ENCODE measurements around the gene RAMP3.

The RAMP3 gene

GRCh38 chr7:45183711-45184210 is 26.2 kb downstream of the RAMP3 start:
- no peak overlapping the region for H2AFZ ChIP-seq (ENCODE audit: low read depth, low read length)
- no peaks in the 10 kb centered on the region for H3K9me3 ChIP-seq (ENCODE audit: insufficient read depth, low read length)
- H4K20me1 ChIP-seq (ENCODE audit: insufficient read depth, low read length): no peaks in the 10 kb centered on the region
- H3K4me3 ChIP-seq (ENCODE audit: low read length): no peak overlapping the region
- no peak overlapping the region for H3K4me2 ChIP-seq (ENCODE audit: low read length)
- TF ChIP-seq CTCF (IDR thresholded peaks at IDR 0.05; ENCODE audit: low read depth, low read length) (no peak), EZH2phosphoT487 (IDR thresholded peaks at IDR 0.05; ENCODE audit: low read depth) (no peak)
- H3K36me3 ChIP-seq (replicated peaks; ENCODE audit: low read depth, low read length): no peaks in the 10 kb centered on the region
- H3K4me1 ChIP-seq (ENCODE audit: low read length): no peaks in the 10 kb centered on the region
- H3K27me3 ChIP-seq (ENCODE audit: low read depth, low read length): peaks cover 16% of the 10 kb centered on the region
- no peak overlapping the region for H3K9ac ChIP-seq (ENCODE audit: low read length)
- H3K79me2 ChIP-seq (ENCODE audit: low read length): no peaks in the 10 kb centered on the region
- no peak overlapping the region for H3K27ac ChIP-seq (ENCODE audit: low read length)

- peaks cover 10% of the 10 kb centered on the region for H3K27me3 ChIP-seq (ENCODE audit: low read depth, low read length)
- H3K9me3 ChIP-seq (ENCODE audit: insufficient read depth, low read length): no peaks in the 10 kb centered on the region
- no peaks in the 10 kb centered on the region for H3K36me3 ChIP-seq (replicated peaks; ENCODE audit: low read depth, low read length)
- H3K9ac ChIP-seq (ENCODE audit: low read length): no peak overlapping the region
- no peak overlapping the region for H3K27ac ChIP-seq (ENCODE audit: low read length)
- no peaks in the 10 kb centered on the region for H4K20me1 ChIP-seq (ENCODE audit: insufficient read depth, low read length)
- no peaks in the 10 kb centered on the region for H3K4me1 ChIP-seq (ENCODE audit: low read length)
- no peak overlapping the region for H3K4me3 ChIP-seq (ENCODE audit: low read length)
- H2AFZ ChIP-seq (ENCODE audit: low read depth, low read length): no peak overlapping the region
- no peaks in the 10 kb centered on the region for H3K79me2 ChIP-seq (ENCODE audit: low read length)
- TF ChIP-seq EZH2phosphoT487 (IDR thresholded peaks at IDR 0.05; ENCODE audit: low read depth): no peak
- no peak for TF ChIP-seq CTCF (IDR thresholded peaks at IDR 0.05; ENCODE audit: low read depth, low read length)
- no peak overlapping the region for H3K4me2 ChIP-seq (ENCODE audit: low read length)
These were observed 26.9 kb downstream of the RAMP3 start for GRCh38 chr7:45184326-45185027.

- TF ChIP-seq CTCF (IDR thresholded peaks at IDR 0.05; ENCODE audit: low read depth, low read length): no peak
- no peak for TF ChIP-seq EZH2phosphoT487 (IDR thresholded peaks at IDR 0.05; ENCODE audit: low read depth)
- Histone ChIP-seq H3K27me3 (ENCODE audit: low read depth, low read length) (0 out of 2 replicates have a peak, but pooled peaks cover 7% of the 10 kb centered on the region), H3K79me2 (ENCODE audit: low read length) (no peaks in the 10 kb centered on the region), H3K36me3 (replicated peaks; ENCODE audit: low read depth, low read length) (no peaks in the 10 kb centered on the region), H3K4me3 (ENCODE audit: low read length) (no peak overlapping the region), H3K9me3 (ENCODE audit: insufficient read depth, low read length) (no peaks in the 10 kb centered on the region), H3K9ac (ENCODE audit: low read length) (no peak overlapping the region), H4K20me1 (ENCODE audit: insufficient read depth, low read length) (no peaks in the 10 kb centered on the region), H3K27ac (ENCODE audit: low read length) (no peak overlapping the region), H2AFZ (ENCODE audit: low read depth, low read length) (no peak overlapping the region), H3K4me1 (ENCODE audit: low read length) (no peaks in the 10 kb centered on the region), H3K4me2 (ENCODE audit: low read length) (no peak overlapping the region)
These were observed 27.7 kb downstream of the RAMP3 start for GRCh38 chr7:45185028-45185863.

GRCh38 chr7:45185864-45186250 is 28.3 kb downstream of the RAMP3 start:
- Histone ChIP-seq H3K79me2 (ENCODE audit: low read length) (no peaks in the 10 kb centered on the region), H2AFZ (ENCODE audit: low read depth, low read length) (no peak overlapping the region), H3K27me3 (ENCODE audit: low read depth, low read length) (0 out of 2 replicates have a peak, but pooled peaks cover under 1% of the 10 kb centered on the region), H3K4me2 (ENCODE audit: low read length) (no peak overlapping the region), H3K4me1 (ENCODE audit: low read length) (no peaks in the 10 kb centered on the region), H4K20me1 (ENCODE audit: insufficient read depth, low read length) (no peaks in the 10 kb centered on the region), H3K9ac (ENCODE audit: low read length) (no peak overlapping the region), H3K9me3 (ENCODE audit: insufficient read depth, low read length) (no peaks in the 10 kb centered on the region), H3K27ac (ENCODE audit: low read length) (no peak overlapping the region), H3K36me3 (replicated peaks; ENCODE audit: low read depth, low read length) (no peaks in the 10 kb centered on the region), H3K4me3 (ENCODE audit: low read length) (no peak overlapping the region)
- TF ChIP-seq CTCF (IDR thresholded peaks at IDR 0.05; ENCODE audit: low read depth, low read length): no peak

Measured in OCI-LY3 (cell line).